Neural progenitor cell (in vitro differentiated cells): ENCODE results near the gene FLT4. TPM values are rescaled to one million over a fixed set of nuclear protein-coding genes. Genes with fewer than 3 reads are reported as not detected.
A peak's percentile ranks its signal among the peaks of the same experiment; 100 is the strongest.

ENCODE experiments used
- DNase-seq: peaks from one replicate; pipeline ENCODE4 v3.0.0-alpha.2; 2016; ENCODE audit warnings: low spot score
- H2AFZ ChIP-seq: fragments of 200-600 bp; sonication (generic); replicated peaks from 2 replicates; pipeline ENCODE4 v1.6.1; 2016; ENCODE audit warnings: antibody characterized with exemption
- H3F3A ChIP-seq: fragments of 200-600 bp; sonication (generic); 2 replicates; pipeline ENCODE4 v1.6.1; 2016; ENCODE audit warnings: antibody characterized with exemption, low read depth
- H3K27ac ChIP-seq: fragments of 200-600 bp; sonication (generic); 2 replicates; pipeline ENCODE4 v1.5.1; 2016; ENCODE audit warnings: mild to moderate bottlenecking
- H3K27me3 ChIP-seq: fragments of 200-600 bp; sonication (generic); 2 replicates; pipeline ENCODE4 v1.6.1; 2016; ENCODE audit warnings: mild to moderate bottlenecking, moderate library complexity
- H3K36me3 ChIP-seq: fragments of 200-600 bp; sonication (generic); 2 replicates; pipeline ENCODE4 v1.5.1; 2016
- H3K4me1 ChIP-seq: fragments of 200-600 bp; sonication (generic); 2 replicates; pipeline ENCODE4 v1.6.1; 2016; ENCODE audit warnings: mixed run types
- H3K4me2 ChIP-seq: fragments of 200-600 bp; sonication (generic); 2 replicates; pipeline ENCODE4 v1.6.1; 2016
- H3K4me3 ChIP-seq: fragments of 200-600 bp; sonication (generic); 2 replicates; pipeline ENCODE4 v1.5.1; 2016
- H3K79me2 ChIP-seq: fragments of 200-600 bp; sonication (generic); 2 replicates; pipeline ENCODE4 v1.6.1; 2016; ENCODE audit warnings: low read depth
- H3K9ac ChIP-seq: fragments of 200-600 bp; sonication (generic); 2 replicates; pipeline ENCODE4 v1.6.1; 2016
- H3K9me3 ChIP-seq: fragments of 200-600 bp; sonication (generic); 2 replicates; pipeline ENCODE4 v1.5.1; 2016; ENCODE audit warnings: low read depth
- H4K20me1 ChIP-seq: fragments of 200-600 bp; sonication (generic); 2 replicates; pipeline ENCODE4 v1.6.1; 2016; ENCODE audit warnings: low read depth
- H3K27ac Mint-ChIP-seq: 3 replicates; pipeline ENCODE4 v1.8.0; 2021; ENCODE audit warnings: mixed read lengths
- H3K27me3 Mint-ChIP-seq: 2 replicates; pipeline ENCODE4 v1.8.0; 2022; ENCODE audit warnings: low read depth, mild to moderate bottlenecking, inconsistent platforms, moderate library complexity, mixed read lengths; ENCODE audit not compliant: insufficient read depth
- H3K36me3 Mint-ChIP-seq: 3 replicates; pipeline ENCODE4 v1.8.0; 2021; ENCODE audit warnings: mixed read lengths
- H3K4me1 Mint-ChIP-seq: 3 replicates; pipeline ENCODE4 v1.8.0; 2021; ENCODE audit warnings: mixed read lengths
- H3K4me3 Mint-ChIP-seq: 3 replicates; pipeline ENCODE4 v1.8.0; 2021; ENCODE audit warnings: mild to moderate bottlenecking, moderate library complexity, mixed read lengths
- H3K9me3 Mint-ChIP-seq: 3 replicates; pipeline ENCODE4 v1.8.0; 2020; ENCODE audit warnings: mixed read lengths
- EZH2 ChIP-seq: fragments of 200-600 bp; sonication (generic); IDR thresholded peaks from 2 replicates; pipeline ENCODE4 v1.6.1; 2017; ENCODE audit warnings: antibody characterized with exemption, mild to moderate bottlenecking, moderate library complexity
- EZH2phosphoT487 ChIP-seq: fragments of 200-600 bp; sonication (generic); IDR thresholded peaks from 2 replicates; pipeline ENCODE4 v1.6.1; 2017; ENCODE audit warnings: antibody characterized with exemption
- total RNA-seq: library from RNA; depleted of rRNA; stranded (reverse); fragments of >200 nt; gene quantifications from 2 replicates; pipeline ENCODE4 v1.2.3, GENCODE V29; 2015; ENCODE audit warnings: low replicate concordance
- TF ChIP-seq, protein P1 (sequence below): fragments of 200-600 bp; sonication (generic); IDR thresholded peaks from 2 replicates; pipeline ENCODE4 v1.5.1; 2017; ENCODE audit warnings: antibody characterized with exemption, mild to moderate bottlenecking

FLT4 gene
- total RNA-seq, 1 donor from 2014 or later = 2.3 TPM

DNA sequence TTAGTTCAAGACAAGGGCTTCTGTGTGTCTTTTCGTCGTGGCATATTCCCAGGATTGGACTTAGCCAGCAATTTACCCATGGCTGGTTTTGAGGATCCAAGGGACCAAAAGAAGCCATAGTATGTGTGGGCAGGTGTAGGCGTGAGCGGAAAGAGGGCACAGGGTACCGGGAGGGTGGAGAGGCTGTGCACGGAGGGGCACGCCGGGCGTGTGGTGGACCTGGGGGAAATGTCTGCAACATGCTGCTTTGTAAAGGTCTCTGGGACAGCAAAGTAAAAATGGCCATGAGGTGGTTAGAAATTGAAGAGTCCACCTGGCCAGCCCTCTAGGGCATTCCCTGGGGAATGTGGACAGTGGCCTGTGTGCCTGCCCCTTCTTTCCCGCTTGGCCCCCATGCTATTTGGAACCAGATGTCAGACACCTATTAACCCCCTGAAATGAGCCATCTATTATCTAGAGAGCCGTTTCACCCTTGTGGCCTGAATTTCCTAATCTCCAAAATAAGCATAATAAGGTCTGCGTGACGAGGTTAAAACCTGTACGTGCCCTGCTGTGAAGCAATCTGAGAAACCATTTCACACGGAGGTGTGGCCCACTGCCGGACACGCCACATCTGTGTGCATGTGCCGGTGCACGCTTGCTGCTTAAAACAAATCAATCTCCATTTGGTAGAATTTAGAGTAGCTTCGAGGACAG is 5.1 kb downstream of the FLT4 start:
- Histone ChIP-seq H3K27me3 (peaks cover 37% of the 10 kb centered on the region), H3K4me3 (no peak overlapping the region), H4K20me1 (peaks cover 6% of the 10 kb centered on the region), H3K4me1 (no peaks in the 10 kb centered on the region), H3K36me3 (no peaks in the 10 kb centered on the region), H3K9me3 (no peaks in the 10 kb centered on the region), H2AFZ (no peak overlapping the region), H3K9ac (no peak overlapping the region), H3K79me2 (no peaks in the 10 kb centered on the region), H3F3A (no peaks in the 10 kb centered on the region), H3K27ac (no peak overlapping the region), H3K4me2 (no peak overlapping the region)
- Mint-ChIP-seq H3K4me1 (peaks cover 23% of the 10 kb centered on the region), H3K36me3 (no peaks in the 10 kb centered on the region), H3K27me3 (peaks cover 33% of the 10 kb centered on the region), H3K9me3 (no peaks in the 10 kb centered on the region), H3K27ac (no peak overlapping the region), H3K4me3 (peak overlapping the region; percentile 24)
- no peak for DNase-seq
- TF ChIP-seq, protein P1, sequence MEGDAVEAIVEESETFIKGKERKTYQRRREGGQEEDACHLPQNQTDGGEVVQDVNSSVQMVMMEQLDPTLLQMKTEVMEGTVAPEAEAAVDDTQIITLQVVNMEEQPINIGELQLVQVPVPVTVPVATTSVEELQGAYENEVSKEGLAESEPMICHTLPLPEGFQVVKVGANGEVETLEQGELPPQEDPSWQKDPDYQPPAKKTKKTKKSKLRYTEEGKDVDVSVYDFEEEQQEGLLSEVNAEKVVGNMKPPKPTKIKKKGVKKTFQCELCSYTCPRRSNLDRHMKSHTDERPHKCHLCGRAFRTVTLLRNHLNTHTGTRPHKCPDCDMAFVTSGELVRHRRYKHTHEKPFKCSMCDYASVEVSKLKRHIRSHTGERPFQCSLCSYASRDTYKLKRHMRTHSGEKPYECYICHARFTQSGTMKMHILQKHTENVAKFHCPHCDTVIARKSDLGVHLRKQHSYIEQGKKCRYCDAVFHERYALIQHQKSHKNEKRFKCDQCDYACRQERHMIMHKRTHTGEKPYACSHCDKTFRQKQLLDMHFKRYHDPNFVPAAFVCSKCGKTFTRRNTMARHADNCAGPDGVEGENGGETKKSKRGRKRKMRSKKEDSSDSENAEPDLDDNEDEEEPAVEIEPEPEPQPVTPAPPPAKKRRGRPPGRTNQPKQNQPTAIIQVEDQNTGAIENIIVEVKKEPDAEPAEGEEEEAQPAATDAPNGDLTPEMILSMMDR = no peak
- no peak for TF ChIP-seq EZH2

- H3K4me1 Mint-ChIP-seq = peaks cover 20% of the 10 kb centered on the region
- Histone ChIP-seq H3K79me2 (no peaks in the 10 kb centered on the region), H3K9ac (no peak overlapping the region), H3F3A (no peaks in the 10 kb centered on the region), H3K4me2 (no peak overlapping the region), H3K36me3 (no peaks in the 10 kb centered on the region), H3K4me3 (no peak overlapping the region), H4K20me1 (peaks cover 3% of the 10 kb centered on the region), H3K27ac (no peak overlapping the region), H3K4me1 (no peaks in the 10 kb centered on the region), H3K27me3 (peaks cover 27% of the 10 kb centered on the region), H3K9me3 (no peaks in the 10 kb centered on the region), H2AFZ (no peak overlapping the region)
- H3K27me3 Mint-ChIP-seq = peaks cover 29% of the 10 kb centered on the region
- H3K9me3 Mint-ChIP-seq = no peaks in the 10 kb centered on the region
- no peak for DNase-seq
- no peak overlapping the region for H3K27ac Mint-ChIP-seq
- TF ChIP-seq, protein P1 = no peak
- no peak for TF ChIP-seq EZH2phosphoT487
- no peak for TF ChIP-seq EZH2
- no peaks in the 10 kb centered on the region for H3K36me3 Mint-ChIP-seq
- H3K4me3 Mint-ChIP-seq = peak overlapping the region; percentile 18
Measured at GRCh38 chr5:180643191-180643851, 6.1 kb downstream of the FLT4 start.

- Histone ChIP-seq H3F3A (no peaks in the 10 kb centered on the region), H2AFZ (no peak overlapping the region), H3K27ac (no peak overlapping the region), H3K9me3 (no peaks in the 10 kb centered on the region), H3K9ac (no peak overlapping the region), H3K79me2 (no peaks in the 10 kb centered on the region), H3K4me3 (no peak overlapping the region), H3K4me2 (no peak overlapping the region), H4K20me1 (no peaks in the 10 kb centered on the region), H3K36me3 (no peaks in the 10 kb centered on the region), H3K4me1 (no peaks in the 10 kb centered on the region), H3K27me3 (peaks cover 22% of the 10 kb centered on the region)
- TF ChIP-seq EZH2 = no peak
- TF ChIP-seq, protein P1 = no peak
- no peak for TF ChIP-seq EZH2phosphoT487
- no peak for DNase-seq
- Mint-ChIP-seq H3K4me3 (no peak overlapping the region), H3K4me1 (peaks cover 18% of the 10 kb centered on the region), H3K36me3 (no peaks in the 10 kb centered on the region), H3K27ac (no peak overlapping the region), H3K9me3 (no peaks in the 10 kb centered on the region), H3K27me3 (peaks cover 24% of the 10 kb centered on the region)
Measured at GRCh38 chr5:180642779-180643178, 6.6 kb downstream of the FLT4 start.
